Muscle layer of colon (tissue), 2 donors: Measurements from ENCODE around the gene ZNF791.
"Not testable (repeated sequence)": the region's sequence is repeated elsewhere in the genome, so short reads cannot be mapped to it uniquely, and the experiment has no call there.

Source experiments
- H3K27ac ChIP-seq: one replicate; pipeline ENCODE4 v1.7.0; 2013; ENCODE audit warnings: low read depth, mild to moderate bottlenecking, low read length, moderate library complexity
- H3K27me3 ChIP-seq, 2 donors: one replicate each; pipeline ENCODE4 v1.7.0; 2013; ENCODE audit warnings: low read length in 2 of 2, mild to moderate bottlenecking in 2 of 2; ENCODE audit not compliant: insufficient read depth in 2 of 2, control insufficient read depth in 1 of 2
- H3K36me3 ChIP-seq: one replicate; pipeline ENCODE4 v1.7.0; 2013; ENCODE audit warnings: mild to moderate bottlenecking, low read length; ENCODE audit not compliant: insufficient read depth
- H3K4me1 ChIP-seq: one replicate; pipeline ENCODE4 v1.7.0; 2013; ENCODE audit warnings: mild to moderate bottlenecking, low read length; ENCODE audit not compliant: insufficient read depth
- H3K4me3 ChIP-seq, 2 donors: one replicate each; pipeline ENCODE4 v1.7.0; 2013; ENCODE audit warnings: low read length in 2 of 2, low read depth in 1 of 2, mild to moderate bottlenecking in 1 of 2, moderate library complexity in 1 of 2
- H3K9ac ChIP-seq: one replicate; pipeline ENCODE4 v1.7.0; 2013; ENCODE audit warnings: low read length
- H3K9me3 ChIP-seq: one replicate; pipeline ENCODE4 v1.7.0; 2013; ENCODE audit warnings: mild to moderate bottlenecking, low read length
- donor health status: abdominal sarcoma.
- donor health status: Adenocarcinoma of cecum.

The ZNF791 gene

GRCh38 chr19:12669270-12670158, 58.8 kb downstream of the ZNF791 start:
- Histone ChIP-seq H3K27me3 (no peaks in the 10 kb centered on the region), H3K36me3 (peaks cover 22% of the 10 kb centered on the region), H3K9me3 (no peaks in the 10 kb centered on the region), H3K4me3 (peak overlapping the region; percentile 84 to 93), H3K9ac (peak overlapping the region; percentile 88), H3K4me1 (peaks cover 40% of the 10 kb centered on the region), H3K27ac (peak overlapping the region; percentile 100)

DNA sequence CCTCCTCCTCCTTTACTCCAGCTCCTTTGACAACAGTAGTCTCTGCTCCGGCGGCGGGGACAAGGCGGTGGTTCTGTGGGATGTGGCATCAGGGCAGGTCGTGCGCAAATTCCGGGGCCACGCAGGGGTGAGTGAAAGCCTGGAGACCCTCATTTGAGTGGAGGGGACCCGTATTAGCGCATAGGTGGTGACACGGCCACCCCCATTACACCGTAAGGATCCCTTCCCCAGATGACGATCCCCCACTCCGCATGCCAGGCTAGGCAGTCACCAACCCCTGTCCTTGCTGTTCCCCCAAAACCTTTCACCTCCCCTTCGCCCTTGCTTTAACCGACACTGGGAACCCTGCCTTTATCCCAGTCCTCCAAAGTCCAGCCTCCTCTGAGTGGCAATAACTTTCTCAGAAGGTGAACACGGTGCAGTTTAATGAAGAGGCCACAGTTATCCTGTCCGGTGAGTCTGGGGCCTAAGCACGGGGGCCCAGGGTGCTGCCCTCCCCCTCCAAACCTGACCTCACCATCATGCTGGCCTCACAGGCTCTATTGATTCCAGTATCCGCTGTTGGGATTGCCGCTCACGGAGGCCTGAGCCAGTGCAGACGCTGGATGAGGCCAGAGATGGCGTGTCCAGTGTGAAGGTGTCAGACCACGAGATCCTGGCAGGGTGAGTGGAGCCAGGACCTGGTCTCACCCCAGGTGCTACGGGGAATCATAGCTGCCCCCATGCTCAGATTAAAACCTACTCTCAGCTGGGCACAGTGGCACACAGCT, 59.6 kb downstream of the ZNF791 start:
- peaks cover 26% of the 10 kb centered on the region for H3K36me3 ChIP-seq
- H3K9ac ChIP-seq: peak overlapping the region; percentile 88
- peaks cover 38% of the 10 kb centered on the region for H3K4me1 ChIP-seq
- H3K4me3 ChIP-seq: peak overlapping the region; percentile 84 to 93
- no peaks in the 10 kb centered on the region for H3K9me3 ChIP-seq
- H3K27ac ChIP-seq: peak overlapping the region; percentile 100
- H3K27me3 ChIP-seq: no peaks in the 10 kb centered on the region

GRCh38 chr19:12672744-12673143, 62.0 kb downstream of the ZNF791 start:
- Histone ChIP-seq H3K27ac (no peak overlapping the region), H3K36me3 (peaks cover 49% of the 10 kb centered on the region), H3K4me1 (peaks cover 20% of the 10 kb centered on the region), H3K9me3 (no peaks in the 10 kb centered on the region), H3K27me3 (no peaks in the 10 kb centered on the region), H3K4me3 (no peak overlapping the region), H3K9ac (no peak overlapping the region)

DNA sequence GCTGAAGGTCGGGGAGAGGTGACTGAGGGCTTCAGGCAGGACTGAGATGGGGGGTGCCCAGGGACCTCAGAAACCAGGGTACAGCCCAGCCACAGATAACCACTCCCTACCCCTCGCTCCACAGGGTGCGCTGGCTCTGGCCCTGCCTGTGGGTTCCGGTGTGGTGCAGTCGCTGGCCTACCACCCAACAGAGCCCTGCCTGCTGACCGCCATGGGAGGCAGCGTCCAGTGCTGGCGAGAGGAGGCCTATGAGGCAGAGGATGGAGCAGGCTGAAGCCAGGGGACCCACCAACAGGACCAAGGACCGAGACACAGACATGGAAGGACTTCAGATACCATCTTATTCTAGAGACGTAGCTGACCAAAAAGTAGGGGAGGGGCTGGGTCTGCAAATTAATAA, 64.7 kb downstream of the ZNF791 start:
- H3K27me3 ChIP-seq: no peaks in the 10 kb centered on the region
- no peak overlapping the region for H3K9ac ChIP-seq
- H3K4me1 ChIP-seq: peaks cover 13% of the 10 kb centered on the region
- peaks cover 68% of the 10 kb centered on the region for H3K36me3 ChIP-seq
- H3K9me3 ChIP-seq: no peaks in the 10 kb centered on the region
- no peak overlapping the region for H3K4me3 ChIP-seq
- H3K27ac ChIP-seq: no peak overlapping the region

- Histone ChIP-seq H3K4me1 (peaks cover 9% of the 10 kb centered on the region), H3K27me3 (no peaks in the 10 kb centered on the region), H3K36me3 (peaks cover 68% of the 10 kb centered on the region), H3K27ac (no peak overlapping the region), H3K9me3 (no peaks in the 10 kb centered on the region), H3K4me3 (no peak overlapping the region), H3K9ac (no peak overlapping the region)
These were observed 65.2 kb downstream of the ZNF791 start for GRCh38 chr19:12675940-12676339.

GRCh38 chr19:12676384-12676792, 65.7 kb downstream of the ZNF791 start:
- Histone ChIP-seq H3K36me3 (peaks cover 68% of the 10 kb centered on the region), H3K27me3 (no peaks in the 10 kb centered on the region), H3K9ac (no peak overlapping the region), H3K4me3 (no peak overlapping the region), H3K27ac (no peak overlapping the region), H3K9me3 (no peaks in the 10 kb centered on the region), H3K4me1 (peaks cover 9% of the 10 kb centered on the region)

DNA sequence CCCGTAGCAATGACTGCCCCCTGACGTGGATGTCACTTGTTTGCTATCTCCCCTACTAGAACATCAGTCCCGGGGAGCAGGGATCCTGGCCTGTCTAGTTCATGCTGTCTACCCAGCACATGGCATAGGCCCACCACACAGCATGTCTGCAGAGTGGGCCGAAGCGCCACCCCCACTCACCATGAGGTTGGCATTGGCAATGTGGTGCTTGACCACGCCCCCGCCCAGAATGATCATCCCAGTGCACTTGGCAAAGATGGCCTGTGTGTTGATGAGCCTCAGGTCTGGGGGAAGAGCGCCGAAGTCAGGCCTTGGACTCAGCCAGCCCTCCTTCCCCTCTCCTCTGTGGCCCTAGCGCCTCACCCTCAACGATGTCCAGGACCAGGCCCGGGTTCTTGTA, 66.2 kb downstream of the ZNF791 start:
- no peak overlapping the region for H3K27ac ChIP-seq
- no peaks in the 10 kb centered on the region for H3K27me3 ChIP-seq
- no peak overlapping the region for H3K9ac ChIP-seq
- H3K4me1 ChIP-seq: peaks cover 9% of the 10 kb centered on the region
- no peaks in the 10 kb centered on the region for H3K9me3 ChIP-seq
- H3K36me3 ChIP-seq: peaks cover 68% of the 10 kb centered on the region
- no peak overlapping the region for H3K4me3 ChIP-seq

DNA sequence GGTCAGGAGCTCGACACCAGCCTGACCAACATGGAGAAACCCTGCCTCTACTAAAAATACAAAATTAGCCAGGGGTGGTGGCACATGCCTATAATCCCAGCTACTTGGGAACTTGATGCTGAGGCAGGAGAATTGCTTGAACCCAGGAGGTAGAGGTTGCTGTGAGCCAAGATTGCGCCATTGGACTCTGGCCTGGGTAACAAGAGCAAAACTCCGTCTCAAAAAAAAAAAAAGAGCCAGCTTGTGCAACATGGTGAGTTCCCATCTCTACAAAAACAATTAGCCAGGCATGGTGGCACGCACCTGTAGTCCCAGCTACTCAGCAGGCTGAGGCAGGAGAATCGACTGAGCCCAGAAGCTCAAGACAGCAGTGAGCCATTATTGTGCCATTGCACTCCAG, 67.3 kb downstream of the ZNF791 start:
- not testable (repeated sequence) for H3K27me3 ChIP-seq, H3K27ac ChIP-seq, H3K4me1 ChIP-seq, H3K4me3 ChIP-seq, H3K9ac ChIP-seq, H3K9me3 ChIP-seq
- peaks cover 60% of the 10 kb centered on the region for H3K36me3 ChIP-seq

GRCh38 chr19:12680034-12680433, 69.3 kb downstream of the ZNF791 start:
- Histone ChIP-seq H3K4me1 (peaks cover 9% of the 10 kb centered on the region), H3K27me3 (no peaks in the 10 kb centered on the region), H3K9ac (no peak overlapping the region), H3K9me3 (no peaks in the 10 kb centered on the region), H3K4me3 (no peak overlapping the region), H3K27ac (no peak overlapping the region), H3K36me3 (peaks cover 50% of the 10 kb centered on the region)

- Histone ChIP-seq H3K4me1 (peaks cover 9% of the 10 kb centered on the region), H3K9ac (peak within 1 kb of the TSS; percentile 69), H3K9me3 (no peaks in the 10 kb centered on the region), H3K36me3 (peaks cover 38% of the 10 kb centered on the region), H3K4me3 (peak within 1 kb of the TSS; percentile 78 to 94), H3K27ac (peak within 1 kb of the TSS; percentile 77), H3K27me3 (no peaks in the 10 kb centered on the region)
These were observed 70.6 kb downstream of the ZNF791 start, which contains the start of gene DHPS for GRCh38 chr19:12681074-12681987. TSS of gene DHPS (minus strand) at chr19:12681880. CDS start at chr19:12681766, 114 bp downstream.
